B cell (primary cell): ENCODE measurements around the gene HNF1B.

Source experiments
- CTCF ChIP-seq: fragments of 200-600 bp; IDR thresholded peaks from one replicate; pipeline ENCODE4 v1.8.0; 2022; ENCODE audit warnings: antibody characterized with exemption, mild to moderate bottlenecking
- EZH2 ChIP-seq: IDR thresholded peaks from 2 replicates; pipeline ENCODE4 v1.6.1; 2012; ENCODE audit warnings: borderline replicate concordance, low read depth, mild to moderate bottlenecking, moderate library complexity, low read length; ENCODE audit not compliant: insufficient read depth, poor library complexity, severe bottlenecking

GRCh38 chr17:37735165-37735564 is 9.7 kb downstream of the HNF1B start:
- TF ChIP-seq CTCF = no peak
- no peak for TF ChIP-seq EZH2
